Upper lobe of left lung (tissue), 6 donors: ENCODE data around the gene EDC4. TPM values are rescaled to one million over a fixed set of nuclear protein-coding genes. Genes with fewer than 3 reads are reported as not detected.

ENCODE experiments used
- ATAC-seq, 2 donors: fragments of 200-7000 bp; cut with Tn5 transposase; one replicate each; pipeline ENCODE4 v1.9.1; 2022; ENCODE audit warnings: mild to moderate bottlenecking in 2 of 2, moderate library complexity in 2 of 2; ENCODE audit not compliant: low FRiP score in 2 of 2
- DNase-seq, 2 donors: peaks; one replicate each; pipeline ENCODE4 v3.0.0-alpha.2; 2019 to 2020
- H3K27ac ChIP-seq, 4 donors: fragments of 200-600 bp; sonication (generic); one replicate each; pipeline ENCODE4 v1.5.1; 2016 to 2019
- H3K27me3 ChIP-seq, 4 donors: fragments of 200-600 bp; sonication (generic); one replicate each; pipeline ENCODE4 v1.5.1; 2017 to 2019
- H3K36me3 ChIP-seq, 4 donors: fragments of 200-600 bp; sonication (generic); one replicate each; pipeline ENCODE4 v1.5.1; 2016 to 2019
- H3K4me1 ChIP-seq, 4 donors: fragments of 200-600 bp; sonication (generic); one replicate each; pipeline ENCODE4 v1.5.1; 2018 to 2019
- H3K4me3 ChIP-seq, 4 donors: fragments of 200-600 bp; sonication (generic); one replicate each; pipeline ENCODE4 v1.5.1; 2017 to 2019; ENCODE audit warnings: mild to moderate bottlenecking in 2 of 4, moderate library complexity in 1 of 4
- H3K9me3 ChIP-seq, 4 donors: fragments of 200-600 bp; sonication (generic); one replicate each; pipeline ENCODE4 v1.5.1; 2018 to 2019
- EP300 ChIP-seq, 4 donors: sonication (generic); formaldehyde crosslinking; IDR thresholded peaks; one replicate each; pipeline ENCODE4 v1.5.1; 2017; ENCODE audit warnings: antibody characterized with exemption in 4 of 4, control low read depth in 2 of 4
- POLR2A ChIP-seq, 4 donors: fragments of 450-650 bp; IDR thresholded peaks; one replicate each; pipeline ENCODE4 v1.5.1; 2016 to 2017; ENCODE audit warnings: antibody characterized with exemption in 4 of 4, mild to moderate bottlenecking in 2 of 4
- POLR2AphosphoS5 ChIP-seq, 2 donors: sonication (generic); formaldehyde crosslinking; IDR thresholded peaks; one replicate each; pipeline ENCODE4 v1.5.1; 2017; ENCODE audit warnings: antibody characterized with exemption in 2 of 2
- WGBS, 2 donors: methylation state at CpG; one replicate each; pipeline ENCODE4 v1.1.5; 2017 to 2018; 5-methylcytosine and 5-hydroxymethylcytosine counted together
- total RNA-seq, 6 donors: library from RNA; depleted of rRNA in 4 of 6; stranded (reverse); fragments of >200 nt in 4 of 6; gene quantifications; one replicate each; pipeline versions ENCODE4 v1.1.0 to v1.2.1, GENCODE V29; 2016 to 2021
- TF ChIP-seq, protein P1 (sequence below), 6 experiments: fragments of 450-650 bp in 4 of 6; fragments of 200-600 bp in 2 of 6; sonication (generic) in 2 of 6; IDR thresholded peaks; one replicate each; pipeline ENCODE4 v1.5.1; 2016 to 2019; ENCODE audit warnings: antibody characterized with exemption in 6 of 6
- donor health status: DM: no; HTN: no; CAD: no; lungs with moderate emphysema.
- donor health status: DM: no; HTN: yes; CAD: no; lungs with severe emphysema.

Gene EDC4
- total RNA-seq, 6 donors from 2014 or later, result 41.6 to 101 (median 65.0) TPM

DNA sequence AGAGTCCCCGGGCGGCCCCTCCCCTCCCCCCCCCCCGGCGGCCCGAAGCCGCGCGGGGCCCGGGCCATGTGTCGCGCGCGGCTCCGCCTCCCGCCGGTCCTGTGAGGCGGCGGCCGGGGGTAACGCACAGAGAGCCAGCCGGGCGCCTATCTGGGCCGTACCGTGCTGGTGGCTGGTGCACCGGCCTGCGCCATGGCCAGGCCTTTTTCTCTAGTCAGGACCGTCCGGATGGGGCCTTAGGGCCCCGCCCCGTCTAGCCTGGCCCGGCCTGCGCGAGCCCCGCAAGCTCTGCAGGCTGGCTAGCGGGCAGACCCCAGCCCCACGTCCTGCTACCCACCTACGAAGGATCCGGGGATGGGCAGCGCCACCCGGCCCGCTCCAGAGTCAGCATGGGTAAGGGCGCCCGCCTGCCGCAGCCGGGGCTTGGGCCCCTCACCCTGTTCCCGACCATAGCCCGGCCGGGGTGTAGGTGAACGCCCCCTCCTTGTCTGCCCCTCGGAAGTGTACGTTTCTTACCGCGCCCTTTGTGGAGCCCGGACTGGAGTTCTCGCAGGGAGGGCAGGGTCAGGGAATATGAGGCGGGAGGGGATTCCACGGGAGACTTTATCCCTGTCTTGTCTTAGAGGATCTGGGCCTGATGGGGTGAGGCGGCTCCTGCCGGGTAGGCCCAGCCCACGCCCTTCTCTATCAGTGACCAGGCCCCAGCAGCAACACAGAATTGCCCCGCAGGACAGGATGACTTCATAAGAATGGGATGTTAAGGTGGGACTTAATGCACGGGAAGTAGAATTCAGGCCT lies 25.6 kb upstream of the EDC4 start, which contains the start of gene CENPT:
CENPT (minus strand) TSS at position 630 of the 798 bp plus-strand sequence. CDS start 13,834 bp downstream, outside the sequence.
- DNase-seq, result peak; percentile 54 to 77
- WGBS, 2 donors, result 0% methylated on average over 9 to 20 of the region's 62 CpGs
- ATAC-seq, result peak; percentile 67 to 77

DNA sequence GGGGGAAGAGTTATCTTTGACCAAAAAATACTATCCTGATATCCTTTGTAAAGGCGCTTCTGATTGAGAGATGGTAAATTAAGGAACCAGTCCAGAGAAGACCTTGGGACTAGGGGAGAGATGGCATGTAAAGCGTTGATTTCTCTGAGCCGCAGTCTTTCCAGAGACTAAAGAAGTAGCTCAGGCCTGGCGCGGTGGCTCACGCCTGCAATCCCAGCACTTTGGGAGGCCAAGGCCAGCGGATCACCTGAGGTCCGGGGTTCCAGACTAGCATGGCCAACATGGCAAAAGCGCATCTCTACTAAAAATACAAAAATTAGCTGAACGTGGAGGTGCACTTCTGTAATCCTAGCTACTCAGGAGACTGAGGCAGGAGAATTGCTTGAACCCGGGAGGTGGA lies 24.7 kb upstream of the EDC4 start:
- 90 to 94% methylated on average over 11 of the region's 11 CpGs for WGBS, 2 donors
- no peak for TF ChIP-seq EP300 (IDR thresholded peaks at IDR 0.05)
- TF ChIP-seq, protein P1, sequence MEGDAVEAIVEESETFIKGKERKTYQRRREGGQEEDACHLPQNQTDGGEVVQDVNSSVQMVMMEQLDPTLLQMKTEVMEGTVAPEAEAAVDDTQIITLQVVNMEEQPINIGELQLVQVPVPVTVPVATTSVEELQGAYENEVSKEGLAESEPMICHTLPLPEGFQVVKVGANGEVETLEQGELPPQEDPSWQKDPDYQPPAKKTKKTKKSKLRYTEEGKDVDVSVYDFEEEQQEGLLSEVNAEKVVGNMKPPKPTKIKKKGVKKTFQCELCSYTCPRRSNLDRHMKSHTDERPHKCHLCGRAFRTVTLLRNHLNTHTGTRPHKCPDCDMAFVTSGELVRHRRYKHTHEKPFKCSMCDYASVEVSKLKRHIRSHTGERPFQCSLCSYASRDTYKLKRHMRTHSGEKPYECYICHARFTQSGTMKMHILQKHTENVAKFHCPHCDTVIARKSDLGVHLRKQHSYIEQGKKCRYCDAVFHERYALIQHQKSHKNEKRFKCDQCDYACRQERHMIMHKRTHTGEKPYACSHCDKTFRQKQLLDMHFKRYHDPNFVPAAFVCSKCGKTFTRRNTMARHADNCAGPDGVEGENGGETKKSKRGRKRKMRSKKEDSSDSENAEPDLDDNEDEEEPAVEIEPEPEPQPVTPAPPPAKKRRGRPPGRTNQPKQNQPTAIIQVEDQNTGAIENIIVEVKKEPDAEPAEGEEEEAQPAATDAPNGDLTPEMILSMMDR (IDR thresholded peaks at IDR 0.05), result no peak
- TF ChIP-seq POLR2AphosphoS5 (IDR thresholded peaks at IDR 0.05), result no peak
- no peak for TF ChIP-seq POLR2A (IDR thresholded peaks at IDR 0.05)
- no peaks in the 10 kb centered on the region for H3K36me3 ChIP-seq
- peak overlapping the region; percentile 73 to 98 (median 97) for H3K4me3 ChIP-seq
- no peaks in the 10 kb centered on the region for H3K27me3 ChIP-seq
- H3K9me3 ChIP-seq, result no peaks in the 10 kb centered on the region
- H3K27ac ChIP-seq, result peak overlapping the region; percentile 87 to 98 (median 94)
- no peak for ATAC-seq
- DNase-seq, result no peak
- peaks cover 44 to 59% (median 46%) of the 10 kb centered on the region in 4 donors for H3K4me1 ChIP-seq

More for the DNA sequence above, 25.6 kb upstream of the EDC4 start, which contains the start of gene CENPT:
- peak within 1 kb of the TSS; percentile 87 to 98 (median 94) for H3K27ac ChIP-seq
- no peaks in the 10 kb centered on the region for H3K27me3 ChIP-seq
- no peaks in the 10 kb centered on the region for H3K36me3 ChIP-seq
- peaks cover 44 to 61% (median 47%) of the 10 kb centered on the region in 4 donors for H3K4me1 ChIP-seq
- peak within 1 kb of the TSS; percentile 73 to 98 (median 97) for H3K4me3 ChIP-seq
- no peaks in the 10 kb centered on the region for H3K9me3 ChIP-seq
- TF ChIP-seq, protein P1 (IDR thresholded peaks at IDR 0.05), result peak in 3 of 6 experiments; percentile 1 to 14 (median 5)
- TF ChIP-seq POLR2A (IDR thresholded peaks at IDR 0.05), result peak in 1 of 4 donors; percentile 59
- no peak for TF ChIP-seq POLR2AphosphoS5 (IDR thresholded peaks at IDR 0.05)

DNA sequence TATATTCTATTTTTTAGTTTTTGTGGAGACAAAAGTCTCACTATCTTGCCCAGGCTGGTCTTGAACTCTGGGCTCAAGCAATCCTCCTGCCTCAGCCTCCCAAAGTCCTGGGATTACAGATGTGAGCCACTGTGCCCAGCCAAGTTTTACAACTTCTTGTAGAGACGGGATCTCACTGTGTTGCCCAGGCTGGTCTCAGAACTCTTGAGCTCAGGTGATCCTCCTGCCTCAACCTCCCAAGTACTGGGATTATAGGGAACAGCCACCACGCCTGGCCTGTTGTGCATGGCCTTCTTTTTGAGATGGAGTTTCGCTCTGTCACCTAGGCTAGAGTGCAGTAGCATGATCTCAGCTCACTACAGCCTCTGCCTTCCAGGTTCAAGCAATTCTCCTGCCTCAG lies 19.2 kb upstream of the EDC4 start:
- TF ChIP-seq, protein P1 (IDR thresholded peaks at IDR 0.05), result no peak
- TF ChIP-seq EP300 (IDR thresholded peaks at IDR 0.05) (no peak), POLR2AphosphoS5 (IDR thresholded peaks at IDR 0.05) (no peak), POLR2A (IDR thresholded peaks at IDR 0.05) (no peak)

DNA sequence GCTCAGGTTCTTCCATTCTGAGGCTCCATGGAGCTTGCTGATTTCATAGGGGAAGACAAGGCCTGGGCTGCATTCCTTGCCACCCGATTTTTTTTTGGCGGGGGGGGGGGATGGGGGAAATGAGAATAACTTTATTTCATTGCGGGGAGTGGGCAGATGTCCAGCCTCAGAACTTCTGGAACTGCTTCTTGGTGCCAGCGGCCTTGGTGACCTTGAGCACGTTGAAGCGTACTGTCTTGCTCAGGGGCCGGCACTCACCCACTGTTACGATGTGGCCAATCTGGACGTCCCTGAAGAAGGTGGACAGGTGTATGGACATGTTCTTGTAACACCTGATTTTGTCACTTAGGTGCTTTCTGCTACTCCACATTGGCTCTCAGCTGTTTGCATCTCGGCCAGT lies 17.1 kb upstream of the EDC4 start:
- Histone ChIP-seq H3K4me3 (no peak overlapping the region), H3K36me3 (peaks cover 0 to 4% (median 0%) of the 10 kb centered on the region in 4 donors), H3K27me3 (no peaks in the 10 kb centered on the region), H3K4me1 (peaks cover 20 to 47% (median 26%) of the 10 kb centered on the region in 4 donors), H3K9me3 (no peaks in the 10 kb centered on the region), H3K27ac (no peak overlapping the region)
- ATAC-seq (no peak), DNase-seq (no peak)
- TF ChIP-seq POLR2AphosphoS5 (IDR thresholded peaks at IDR 0.05), result no peak
- WGBS, 2 donors, result 61 to 77% methylated on average over 8 to 10 of the region's 10 CpGs

More for the DNA sequence above, 19.2 kb upstream of the EDC4 start:
- H3K36me3 ChIP-seq, result peaks cover 0 to 4% (median 0%) of the 10 kb centered on the region in 4 donors
- H3K9me3 ChIP-seq, result no peaks in the 10 kb centered on the region
- ATAC-seq (no peak), DNase-seq (no peak)
- H3K4me3 ChIP-seq, result no peak overlapping the region
- 90 to 100% methylated on average over 2 to 3 of the region's 3 CpGs for WGBS, 2 donors
- peaks cover 20 to 45% (median 21%) of the 10 kb centered on the region in 4 donors for H3K4me1 ChIP-seq
- no peaks in the 10 kb centered on the region for H3K27me3 ChIP-seq
- no peak overlapping the region for H3K27ac ChIP-seq

DNA sequence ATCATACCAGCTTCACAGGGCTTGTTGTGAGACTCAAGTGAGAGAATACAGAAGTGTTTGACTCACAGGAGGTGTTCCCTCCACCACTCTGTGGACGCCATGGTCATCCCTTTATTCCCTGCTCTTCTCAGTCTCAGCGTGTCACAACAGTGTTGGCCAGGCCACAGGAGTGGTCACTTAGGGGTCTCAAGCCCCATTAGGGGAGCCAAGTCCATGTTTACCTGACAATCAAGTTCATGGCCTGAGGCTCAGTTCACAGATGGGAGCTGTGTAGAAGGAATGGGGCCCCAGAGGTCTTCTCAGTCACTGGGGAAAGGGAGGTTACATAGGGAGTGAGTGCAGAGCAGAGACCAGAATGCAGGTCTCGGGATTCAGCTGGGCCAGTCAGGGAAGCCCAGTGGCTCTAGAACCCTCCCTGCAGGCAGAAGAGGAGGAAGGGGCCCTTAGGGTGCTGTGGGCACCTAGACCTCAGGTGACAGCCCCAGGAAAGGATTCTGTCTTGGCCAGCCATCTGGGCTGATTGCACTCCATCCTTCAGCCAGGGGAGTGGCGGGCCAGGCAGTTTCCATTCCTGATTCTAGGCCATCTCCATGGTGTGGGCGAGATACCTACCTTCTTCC lies 15.8 kb upstream of the EDC4 start:
- DNase-seq, result no peak
- H3K27ac ChIP-seq, result peak overlapping the region; percentile 66 to 90 (median 78)

More for the DNA sequence above, 15.8 kb upstream of the EDC4 start:
- ATAC-seq, result no peak
- H3K27me3 ChIP-seq, result no peaks in the 10 kb centered on the region
- no peak overlapping the region for H3K4me3 ChIP-seq
- peaks cover 25 to 42% (median 30%) of the 10 kb centered on the region in 4 donors for H3K4me1 ChIP-seq
- TF ChIP-seq POLR2A (IDR thresholded peaks at IDR 0.05), result no peak
- no peak for TF ChIP-seq POLR2AphosphoS5 (IDR thresholded peaks at IDR 0.05)
- TF ChIP-seq, protein P1 (IDR thresholded peaks at IDR 0.05), result no peak
- no peak for TF ChIP-seq EP300 (IDR thresholded peaks at IDR 0.05)
- H3K9me3 ChIP-seq, result no peaks in the 10 kb centered on the region
- 85 to 95% methylated on average over 3 to 5 of the region's 5 CpGs for WGBS, 2 donors
- H3K36me3 ChIP-seq, result peaks cover 0 to 8% (median 0%) of the 10 kb centered on the region in 4 donors
